ENCODE measurements around the gene SLC39A11.
A peak's percentile ranks its signal among the peaks of the same experiment; 100 is the strongest.

SLC39A11 gene

DNA sequence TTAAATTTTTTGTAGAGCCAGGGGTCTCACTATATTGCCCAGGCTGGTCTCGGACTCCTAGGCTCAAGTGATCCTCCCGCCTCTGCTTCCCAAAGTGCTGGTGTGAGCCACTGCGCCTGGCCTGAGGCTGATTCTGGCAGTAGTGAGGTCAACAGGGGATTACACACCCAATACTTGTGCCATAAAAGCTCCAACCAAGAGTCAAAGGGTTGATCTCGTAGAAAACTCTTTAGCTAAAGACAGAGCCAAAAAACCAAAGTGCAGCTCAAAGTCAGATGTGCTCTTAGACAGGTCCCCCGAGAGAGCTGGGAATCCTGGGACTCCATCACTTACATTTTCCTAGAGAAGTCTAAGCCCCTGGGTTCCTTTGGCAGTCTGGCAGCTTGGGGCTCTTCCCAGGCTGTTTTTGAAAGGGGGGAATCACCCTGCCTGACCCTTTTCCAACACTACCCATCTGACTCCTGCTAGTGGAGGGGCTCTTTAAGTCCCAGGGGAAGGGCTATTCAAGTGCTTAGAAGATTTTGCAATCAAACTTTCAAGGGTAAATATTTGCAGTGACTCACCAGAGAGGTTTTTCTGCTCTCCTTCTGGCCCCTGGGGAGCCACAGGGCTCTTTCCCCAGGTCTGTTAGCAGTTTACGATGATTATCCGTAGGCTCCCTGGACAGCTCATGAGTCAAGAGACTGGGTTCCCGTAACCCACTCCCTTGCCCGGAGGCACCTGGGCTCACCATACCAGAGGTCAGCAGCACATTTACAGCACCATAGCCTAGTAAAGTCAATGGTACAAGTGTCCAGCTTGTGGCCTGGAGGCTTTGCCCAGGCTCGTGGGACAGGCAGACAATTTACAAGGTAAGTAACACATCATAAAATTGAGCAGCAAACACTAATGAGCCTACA, 408.7 kb downstream of the SLC39A11 start:
- peak; percentile 82 for DNase-seq (ENCODE audit: low read depth)

GRCh38 chr17:72682605-72683004, 409.9 kb downstream of the SLC39A11 start:
- DNase-seq (ENCODE audit: low read depth): no peak

DNA sequence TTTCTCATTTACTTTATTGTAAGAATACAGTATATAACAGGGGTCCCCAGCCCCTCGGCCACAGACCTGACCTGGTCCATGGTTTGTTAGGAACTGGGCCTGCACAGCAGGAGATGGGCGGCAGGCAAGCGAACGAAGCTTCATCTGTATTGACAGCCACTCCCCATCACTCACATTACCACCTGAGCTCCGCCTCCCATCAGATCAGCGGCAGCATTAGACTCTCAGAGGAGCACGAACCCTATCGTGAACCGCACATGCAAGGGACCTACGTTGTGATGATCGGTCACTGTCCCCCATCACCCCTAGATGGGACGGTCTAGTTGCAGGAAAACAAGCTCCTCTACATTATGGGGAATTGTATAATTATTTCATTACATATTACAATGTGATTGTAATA, 410.6 kb downstream of the SLC39A11 start:
- DNase-seq (ENCODE audit: low read depth): no peak

- DNase-seq (ENCODE audit: low read depth): no peak
These were observed 414.6 kb downstream of the SLC39A11 start for GRCh38 chr17:72677714-72678390.

DNA sequence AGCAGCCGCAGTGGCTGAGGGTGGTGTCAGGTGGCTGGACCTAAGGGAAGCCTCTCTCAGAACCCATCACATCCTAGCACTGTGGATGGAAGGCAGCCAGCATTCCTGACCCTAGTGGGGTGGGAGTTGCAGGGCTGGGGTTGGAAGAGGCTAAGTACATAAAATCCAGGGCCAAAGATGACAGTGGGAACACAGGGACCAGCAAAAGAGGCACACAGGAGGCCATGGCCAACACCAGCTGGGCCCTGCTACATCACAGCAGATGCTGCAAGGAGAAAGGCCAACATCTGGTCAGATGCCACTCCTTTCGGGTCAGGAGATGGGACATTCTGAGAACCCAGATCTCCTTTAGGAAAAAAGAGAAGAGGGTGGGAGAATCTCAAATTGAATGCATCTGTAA, 415.4 kb downstream of the SLC39A11 start:
- no peak for DNase-seq (ENCODE audit: low read depth)

- no peak for DNase-seq (ENCODE audit: low read depth)
These were observed 419.8 kb downstream of the SLC39A11 start for GRCh38 chr17:72672729-72673128.

GRCh38 chr17:72671016-72671415, 421.5 kb downstream of the SLC39A11 start:
- DNase-seq (ENCODE audit: low read depth): no peak

DNA sequence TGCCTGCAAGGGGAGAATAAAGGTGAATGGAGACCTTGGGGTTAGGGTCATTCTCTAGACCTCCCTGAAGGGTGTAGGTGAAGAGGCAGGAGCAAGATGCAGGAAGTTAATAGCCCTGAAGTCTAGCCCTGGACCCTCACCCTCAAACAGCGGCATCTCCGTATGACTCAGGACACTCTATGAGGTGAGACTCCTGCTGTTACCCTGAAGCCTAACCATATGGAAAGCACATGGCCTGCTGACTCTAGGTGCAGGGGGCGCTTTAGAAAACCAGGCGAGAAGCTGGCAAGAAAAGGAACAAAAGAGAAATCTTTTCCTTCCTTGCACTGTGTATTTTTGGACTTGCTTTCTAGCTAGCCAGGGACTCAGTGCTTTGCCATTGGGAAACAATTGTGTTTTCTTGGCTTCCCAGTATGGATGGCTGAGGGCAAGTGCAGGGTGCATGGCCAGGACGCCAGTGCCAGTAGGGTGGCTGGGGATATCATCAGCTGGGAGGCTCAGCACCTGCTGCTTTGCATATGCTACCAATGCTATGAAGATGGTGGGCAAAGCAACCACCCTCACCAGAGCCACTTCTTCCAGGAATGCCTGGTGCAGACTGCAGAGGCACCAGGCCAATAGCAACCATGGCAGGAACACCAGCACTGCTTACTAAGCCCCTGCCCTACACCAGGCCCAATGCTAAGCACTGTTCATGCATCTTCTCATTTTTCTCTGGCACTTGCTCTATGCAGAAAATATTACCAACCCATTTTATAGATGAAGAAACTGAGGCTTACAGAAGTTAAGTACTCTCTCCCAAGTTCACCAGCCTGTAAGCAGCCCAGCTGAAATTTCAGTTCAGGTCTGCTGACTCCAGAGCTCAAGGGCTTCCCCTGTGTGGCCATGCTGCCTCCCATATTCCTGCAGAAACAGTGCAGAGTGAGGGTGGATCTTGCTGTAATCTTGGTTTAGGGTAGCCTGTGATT, 425.1 kb downstream of the SLC39A11 start:
- no peak for DNase-seq (ENCODE audit: low read depth)

DNA sequence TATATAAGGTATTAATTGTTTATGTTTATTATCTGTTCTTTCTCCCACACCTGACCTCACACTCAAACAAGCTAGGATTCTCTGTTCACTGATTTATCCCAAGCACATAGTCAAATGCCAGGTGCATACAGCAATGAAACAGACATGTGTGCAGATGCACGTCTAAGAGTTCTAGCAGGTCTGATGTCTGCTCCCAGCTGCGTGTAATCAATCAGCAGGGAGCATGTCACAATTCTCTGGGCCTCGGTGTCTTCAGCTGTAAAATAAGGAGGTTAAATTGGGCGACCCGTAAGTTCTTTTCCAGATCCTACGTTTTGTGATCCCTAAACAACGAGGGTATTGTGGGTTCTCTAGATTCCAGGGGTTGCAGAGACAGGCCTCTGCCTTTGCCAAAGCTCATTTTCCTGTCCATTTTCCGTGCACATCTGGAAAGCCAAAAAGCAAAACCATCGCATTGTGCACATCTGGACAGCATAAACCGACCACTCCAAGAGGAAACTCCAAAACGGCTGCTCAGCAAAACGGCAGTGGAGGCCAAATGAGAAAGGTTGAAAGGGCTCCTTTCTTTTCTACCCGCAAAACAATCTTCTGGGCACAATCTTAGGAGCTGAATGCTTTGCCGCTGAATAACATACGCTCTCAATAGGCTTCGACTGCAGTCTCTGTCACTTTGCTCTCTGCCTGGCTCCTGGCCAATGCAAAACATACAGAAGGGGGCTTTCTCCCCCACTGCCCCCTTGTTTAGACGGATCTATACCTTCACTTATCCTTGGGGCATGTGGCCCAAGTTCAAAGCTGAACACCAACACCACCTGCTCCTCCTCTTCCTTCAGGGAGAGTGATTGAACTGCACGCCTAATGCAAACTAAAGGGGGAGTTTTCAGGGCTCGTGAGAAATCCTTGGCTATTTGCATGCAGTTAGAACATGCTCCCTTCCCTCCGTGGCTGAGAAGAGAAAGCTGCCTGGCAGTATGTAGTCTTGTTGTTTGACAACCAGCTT, 426.3 kb downstream of the SLC39A11 start:
- no peak for DNase-seq (ENCODE audit: low read depth)

DNA sequence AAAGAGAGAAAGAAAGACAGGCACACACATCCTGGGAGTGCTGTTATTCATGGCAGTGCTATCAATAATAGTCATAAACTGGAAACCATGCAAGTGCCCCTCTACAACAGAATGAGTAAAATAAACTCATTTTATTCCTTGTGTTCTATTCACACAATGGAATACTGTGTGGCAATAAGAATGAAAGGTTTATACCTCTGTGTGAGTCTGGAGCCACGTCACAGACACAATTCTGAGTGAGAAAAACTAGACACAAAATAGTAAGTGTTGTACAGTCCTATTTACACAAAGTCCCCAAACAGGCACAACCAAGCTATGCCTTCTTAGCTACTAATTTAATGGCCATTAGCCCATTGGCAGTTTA, 429.7 kb downstream of the SLC39A11 start:
- DNase-seq (ENCODE audit: low read depth): no peak

- DNase-seq (ENCODE audit: low read depth): no peak
These were observed 430.3 kb downstream of the SLC39A11 start for GRCh38 chr17:72661945-72662826.

DNA sequence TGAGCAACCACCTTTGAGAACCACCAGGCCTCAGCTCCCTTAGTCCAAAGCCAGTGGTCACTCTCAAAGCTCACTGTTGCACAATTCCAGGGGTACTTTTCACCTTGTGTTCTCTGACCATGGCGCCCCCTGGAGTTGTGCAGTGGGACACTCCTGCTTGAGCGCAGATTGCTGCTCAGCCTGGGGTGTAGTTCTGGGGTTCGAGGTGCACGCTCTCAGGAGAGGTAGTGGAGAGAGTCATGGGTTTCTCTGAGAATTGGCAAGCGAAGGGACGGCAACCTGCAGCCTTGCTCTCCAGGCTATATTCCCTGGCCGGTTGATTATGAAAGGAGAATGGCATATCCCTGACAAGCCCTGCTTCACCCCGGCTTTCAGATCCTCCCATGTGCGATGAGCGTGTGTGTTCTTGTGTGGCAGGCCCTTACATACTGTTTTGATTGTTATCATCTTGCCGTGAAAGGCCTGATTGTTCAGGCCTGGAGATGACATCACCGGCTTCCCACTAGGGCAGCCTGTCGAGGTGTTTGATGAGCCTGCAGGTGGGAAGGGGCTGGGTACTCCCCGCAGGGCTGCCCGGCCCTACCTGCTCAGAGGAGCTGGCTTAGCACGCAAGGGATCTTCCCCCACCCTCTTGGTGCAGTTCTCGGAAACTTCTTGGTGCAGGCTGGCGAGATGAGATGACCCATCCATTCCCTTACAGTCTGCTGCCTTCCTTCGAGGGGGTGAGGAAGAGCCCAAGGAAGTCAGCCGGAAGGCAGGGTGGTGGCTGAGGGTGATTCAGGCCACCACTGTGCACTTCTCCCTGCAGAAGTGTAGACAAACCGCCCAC, 431.2 kb downstream of the SLC39A11 start:
- no peak for DNase-seq (ENCODE audit: low read depth)

- no peak for DNase-seq (ENCODE audit: low read depth)
These were observed 432.0 kb downstream of the SLC39A11 start for GRCh38 chr17:72660274-72661115.

- no peak for DNase-seq (ENCODE audit: low read depth)
These were observed 432.7 kb downstream of the SLC39A11 start for GRCh38 chr17:72659811-72660210.

GRCh38 chr17:72658675-72659074, 433.8 kb downstream of the SLC39A11 start:
- DNase-seq (ENCODE audit: low read depth): no peak

GRCh38 chr17:72657467-72658317, 434.8 kb downstream of the SLC39A11 start:
- no peak for DNase-seq (ENCODE audit: low read depth)

GRCh38 chr17:72656130-72656763, 436.2 kb downstream of the SLC39A11 start:
- no peak for DNase-seq (ENCODE audit: low read depth)

Measured in HS-5 (cell line).